Measurements from ENCODE around the gene POLE. TPM values are rescaled to one million over a fixed set of nuclear protein-coding genes. Genes with fewer than 3 reads are reported as not detected.

Gene POLE
- polyA plus RNA-seq, 1 of the 3 experiments (the other 2 are of a cell fraction), result 20.1 TPM

- H3F3A ChIP-seq (replicated peaks; ENCODE audit: insufficient read depth), result peaks cover 15% of the 10 kb centered on the region
- H2AFZ ChIP-seq (ENCODE audit: low read depth), result no peak overlapping the region
- no peak overlapping the region for H3K4me3 ChIP-seq (ENCODE audit: low read depth in 2 of 2, low read length in 1 of 2)
- 83% methylated on average over 11 of the region's 11 CpGs for WGBS (ENCODE audit: low lambda C conversion rate)
- no peak overlapping the region for H3K4me2 ChIP-seq
- no peaks in the 10 kb centered on the region for H3K9me3 ChIP-seq
- H3K9ac ChIP-seq, result no peak overlapping the region
- H3K27me3 ChIP-seq (ENCODE audit: insufficient read depth), result no peaks in the 10 kb centered on the region
- peaks cover 49% of the 10 kb centered on the region for H3K79me2 ChIP-seq (ENCODE audit: insufficient read depth)
- POLR2A ChIA-PET, result no interaction called here
- H3K27ac ChIP-seq (ENCODE audit: low read depth in 2 of 2, low read length in 1 of 2), result no peak overlapping the region
- H3K36me3 ChIP-seq (replicated peaks in 1 of 2; ENCODE audit: control insufficient read depth in 1 of 2, insufficient read depth in 2 of 2, low read length in 1 of 2), result peaks cover 12 to 39% of the 10 kb centered on the region in 2 experiments
- TF ChIP-seq MXI1 (IDR thresholded peaks at IDR 0.05; ENCODE audit: low read depth, low read length) (no peak), MEF2A (IDR thresholded peaks at IDR 0.05; ENCODE audit: borderline replicate concordance, low read depth) (no peak), FOSL2 (IDR thresholded peaks at IDR 0.05; ENCODE audit: borderline replicate concordance, low read depth) (no peak)
- TF ChIP-seq, protein P1, sequence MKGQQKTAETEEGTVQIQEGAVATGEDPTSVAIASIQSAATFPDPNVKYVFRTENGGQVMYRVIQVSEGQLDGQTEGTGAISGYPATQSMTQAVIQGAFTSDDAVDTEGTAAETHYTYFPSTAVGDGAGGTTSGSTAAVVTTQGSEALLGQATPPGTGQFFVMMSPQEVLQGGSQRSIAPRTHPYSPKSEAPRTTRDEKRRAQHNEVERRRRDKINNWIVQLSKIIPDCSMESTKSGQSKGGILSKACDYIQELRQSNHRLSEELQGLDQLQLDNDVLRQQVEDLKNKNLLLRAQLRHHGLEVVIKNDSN (IDR thresholded peaks at IDR 0.05; ENCODE audit: borderline replicate concordance, low read depth), result no peak
- TF ChIP-seq, protein P2, sequence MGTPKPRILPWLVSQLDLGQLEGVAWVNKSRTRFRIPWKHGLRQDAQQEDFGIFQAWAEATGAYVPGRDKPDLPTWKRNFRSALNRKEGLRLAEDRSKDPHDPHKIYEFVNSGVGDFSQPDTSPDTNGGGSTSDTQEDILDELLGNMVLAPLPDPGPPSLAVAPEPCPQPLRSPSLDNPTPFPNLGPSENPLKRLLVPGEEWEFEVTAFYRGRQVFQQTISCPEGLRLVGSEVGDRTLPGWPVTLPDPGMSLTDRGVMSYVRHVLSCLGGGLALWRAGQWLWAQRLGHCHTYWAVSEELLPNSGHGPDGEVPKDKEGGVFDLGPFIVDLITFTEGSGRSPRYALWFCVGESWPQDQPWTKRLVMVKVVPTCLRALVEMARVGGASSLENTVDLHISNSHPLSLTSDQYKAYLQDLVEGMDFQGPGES (IDR thresholded peaks at IDR 0.05; ENCODE audit: low read depth, low read length), result no peak
- TF ChIP-seq, protein P3, sequence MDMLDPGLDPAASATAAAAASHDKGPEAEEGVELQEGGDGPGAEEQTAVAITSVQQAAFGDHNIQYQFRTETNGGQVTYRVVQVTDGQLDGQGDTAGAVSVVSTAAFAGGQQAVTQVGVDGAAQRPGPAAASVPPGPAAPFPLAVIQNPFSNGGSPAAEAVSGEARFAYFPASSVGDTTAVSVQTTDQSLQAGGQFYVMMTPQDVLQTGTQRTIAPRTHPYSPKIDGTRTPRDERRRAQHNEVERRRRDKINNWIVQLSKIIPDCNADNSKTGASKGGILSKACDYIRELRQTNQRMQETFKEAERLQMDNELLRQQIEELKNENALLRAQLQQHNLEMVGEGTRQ (IDR thresholded peaks at IDR 0.05; ENCODE audit: borderline replicate concordance, low read depth, low read length), result no peak
- H4K20me1 ChIP-seq (ENCODE audit: insufficient read depth), result peaks cover 38% of the 10 kb centered on the region
- CTCF ChIA-PET, result no interaction called here
- DNase-seq, result no peak
- H3K4me1 ChIP-seq (ENCODE audit: control insufficient read depth in 1 of 2, insufficient read depth in 2 of 2, low read depth in 1 of 2, low read length in 1 of 2), result no peaks in the 10 kb centered on the region
- no peaks in the 10 kb centered on the region for H3K9me2 ChIP-seq
Observed at GRCh38 chr12:132716356-132716755, 29.2 kb upstream of the POLE start.

- no peaks in the 10 kb centered on the region for H3K4me1 ChIP-seq (ENCODE audit: control insufficient read depth in 1 of 2, insufficient read depth in 2 of 2, low read depth in 1 of 2, low read length in 1 of 2)
- WGBS (ENCODE audit: low lambda C conversion rate), result 89% methylated on average over 9 of the region's 9 CpGs
- no peaks in the 10 kb centered on the region for H3K27me3 ChIP-seq (ENCODE audit: insufficient read depth)
- no peak overlapping the region for H3K27ac ChIP-seq (ENCODE audit: low read depth in 2 of 2, low read length in 1 of 2)
- H3K79me2 ChIP-seq (ENCODE audit: insufficient read depth), result peaks cover 49% of the 10 kb centered on the region
- no peak overlapping the region for H3K4me2 ChIP-seq
- peaks cover 9 to 38% of the 10 kb centered on the region in 2 experiments for H3K36me3 ChIP-seq (replicated peaks in 1 of 2; ENCODE audit: control insufficient read depth in 1 of 2, insufficient read depth in 2 of 2, low read length in 1 of 2)
- no peak for DNase-seq
- no peak overlapping the region for H3K9ac ChIP-seq
- peaks cover 36% of the 10 kb centered on the region for H4K20me1 ChIP-seq (ENCODE audit: insufficient read depth)
- TF ChIP-seq TAF1 (IDR thresholded peaks at IDR 0.05; ENCODE audit: borderline replicate concordance, low read depth, low read length) (no peak), POLR2AphosphoS5 (IDR thresholded peaks at IDR 0.05; ENCODE audit: low read depth, low read length) (no peak), NRF1 (IDR thresholded peaks at IDR 0.05; ENCODE audit: low read depth, low read length) (no peak), SMC3 (IDR thresholded peaks at IDR 0.05; ENCODE audit: low read depth, low read length) (no peak)
- TF ChIP-seq, protein P1 (IDR thresholded peaks at IDR 0.05; ENCODE audit: borderline replicate concordance, low read depth), result no peak
- TF ChIP-seq, protein P4, sequence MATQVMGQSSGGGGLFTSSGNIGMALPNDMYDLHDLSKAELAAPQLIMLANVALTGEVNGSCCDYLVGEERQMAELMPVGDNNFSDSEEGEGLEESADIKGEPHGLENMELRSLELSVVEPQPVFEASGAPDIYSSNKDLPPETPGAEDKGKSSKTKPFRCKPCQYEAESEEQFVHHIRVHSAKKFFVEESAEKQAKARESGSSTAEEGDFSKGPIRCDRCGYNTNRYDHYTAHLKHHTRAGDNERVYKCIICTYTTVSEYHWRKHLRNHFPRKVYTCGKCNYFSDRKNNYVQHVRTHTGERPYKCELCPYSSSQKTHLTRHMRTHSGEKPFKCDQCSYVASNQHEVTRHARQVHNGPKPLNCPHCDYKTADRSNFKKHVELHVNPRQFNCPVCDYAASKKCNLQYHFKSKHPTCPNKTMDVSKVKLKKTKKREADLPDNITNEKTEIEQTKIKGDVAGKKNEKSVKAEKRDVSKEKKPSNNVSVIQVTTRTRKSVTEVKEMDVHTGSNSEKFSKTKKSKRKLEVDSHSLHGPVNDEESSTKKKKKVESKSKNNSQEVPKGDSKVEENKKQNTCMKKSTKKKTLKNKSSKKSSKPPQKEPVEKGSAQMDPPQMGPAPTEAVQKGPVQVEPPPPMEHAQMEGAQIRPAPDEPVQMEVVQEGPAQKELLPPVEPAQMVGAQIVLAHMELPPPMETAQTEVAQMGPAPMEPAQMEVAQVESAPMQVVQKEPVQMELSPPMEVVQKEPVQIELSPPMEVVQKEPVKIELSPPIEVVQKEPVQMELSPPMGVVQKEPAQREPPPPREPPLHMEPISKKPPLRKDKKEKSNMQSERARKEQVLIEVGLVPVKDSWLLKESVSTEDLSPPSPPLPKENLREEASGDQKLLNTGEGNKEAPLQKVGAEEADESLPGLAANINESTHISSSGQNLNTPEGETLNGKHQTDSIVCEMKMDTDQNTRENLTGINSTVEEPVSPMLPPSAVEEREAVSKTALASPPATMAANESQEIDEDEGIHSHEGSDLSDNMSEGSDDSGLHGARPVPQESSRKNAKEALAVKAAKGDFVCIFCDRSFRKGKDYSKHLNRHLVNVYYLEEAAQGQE (IDR thresholded peaks at IDR 0.05; ENCODE audit: low read depth, low read length), result no peak
- ChIA-PET POLR2A (no interaction called here), CTCF (no interaction called here)
- peaks cover 11% of the 10 kb centered on the region for H3F3A ChIP-seq (replicated peaks; ENCODE audit: insufficient read depth)
- no peak overlapping the region for H2AFZ ChIP-seq (ENCODE audit: low read depth)
- H3K4me3 ChIP-seq (ENCODE audit: low read depth in 2 of 2, low read length in 1 of 2), result no peak overlapping the region
- H3K9me2 ChIP-seq, result no peaks in the 10 kb centered on the region
- no peaks in the 10 kb centered on the region for H3K9me3 ChIP-seq
Observed at GRCh38 chr12:132715874-132716273, 28.7 kb upstream of the POLE start.

Data from SK-N-SH (cell line).